ENCODE results near the gene IRS1.
A peak's percentile ranks its signal among the peaks of the same experiment; 100 is the strongest.

The IRS1 gene

GRCh38 chr2:226683944-226684562 is 115.6 kb downstream of the IRS1 start:
- peak; percentile 79 for DNase-seq

DNA sequence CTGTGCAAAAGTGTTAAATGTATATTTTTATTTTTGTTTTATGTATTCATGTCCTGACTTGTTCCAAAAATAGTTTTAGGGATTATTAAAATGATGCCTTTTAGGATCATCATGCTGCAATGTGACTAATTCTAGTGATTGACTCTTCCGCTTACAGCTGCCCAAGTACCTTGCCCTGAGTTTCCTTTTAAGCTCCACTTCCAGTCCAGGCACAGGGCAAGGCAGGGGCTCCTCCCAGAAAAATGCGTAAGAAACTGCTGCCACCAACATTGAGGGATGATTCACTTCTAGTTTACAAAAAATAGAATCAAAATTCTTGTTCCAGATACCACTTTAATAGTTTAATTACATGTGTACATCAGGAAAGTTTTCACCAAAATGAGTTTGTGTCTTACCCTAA is 116.4 kb downstream of the IRS1 start:
- no peak for DNase-seq
